Activated T-cell treated with anti-CD3 and anti-CD28 coated beads, Interleukin-2, amount 50 U/mL, for 48 hours (primary cell): Measurements from ENCODE around the gene CCNI2.

ENCODE experiments used
- DNase-seq, 2 experiments: peaks; one replicate each; pipeline ENCODE4 v3.0.0-alpha.2; 2020

Gene CCNI2

DNA sequence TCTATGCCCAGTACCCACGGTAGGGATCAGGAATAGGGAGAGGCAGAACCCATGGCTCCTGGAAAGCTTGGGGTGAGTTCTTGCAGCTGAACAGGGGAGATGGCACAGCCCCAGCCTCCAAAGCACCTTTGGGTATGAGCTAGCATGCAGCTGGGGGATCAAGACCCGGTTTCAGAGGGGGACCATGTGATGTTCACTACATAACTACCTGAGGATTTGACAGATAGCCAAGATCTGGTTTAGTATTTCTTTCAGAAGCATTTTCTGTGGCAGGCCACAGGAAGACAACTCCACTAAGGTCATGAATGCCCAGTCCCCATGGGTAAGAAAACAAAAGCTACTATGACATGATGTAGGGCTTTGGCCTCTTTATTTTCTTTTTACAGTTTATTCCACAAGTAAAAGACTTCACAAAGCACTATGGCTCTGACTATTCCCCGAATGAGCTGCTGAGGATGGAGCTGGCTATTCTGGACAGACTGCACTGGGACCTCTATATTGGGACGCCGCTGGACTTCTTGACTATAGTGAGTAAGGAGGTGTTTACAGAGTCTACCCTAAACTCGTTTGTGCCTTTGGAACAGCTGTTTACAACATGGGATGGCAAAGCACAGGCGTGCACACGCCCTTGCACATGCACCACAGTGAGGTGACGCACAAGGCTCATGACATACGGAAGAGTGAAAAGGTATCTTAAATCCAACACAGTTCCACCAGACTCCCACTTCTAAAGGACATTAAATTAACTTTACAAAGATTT is 3.4 kb downstream of the CCNI2 start:
- DNase-seq: peak in 1 of 2 experiments; percentile 15

DNA sequence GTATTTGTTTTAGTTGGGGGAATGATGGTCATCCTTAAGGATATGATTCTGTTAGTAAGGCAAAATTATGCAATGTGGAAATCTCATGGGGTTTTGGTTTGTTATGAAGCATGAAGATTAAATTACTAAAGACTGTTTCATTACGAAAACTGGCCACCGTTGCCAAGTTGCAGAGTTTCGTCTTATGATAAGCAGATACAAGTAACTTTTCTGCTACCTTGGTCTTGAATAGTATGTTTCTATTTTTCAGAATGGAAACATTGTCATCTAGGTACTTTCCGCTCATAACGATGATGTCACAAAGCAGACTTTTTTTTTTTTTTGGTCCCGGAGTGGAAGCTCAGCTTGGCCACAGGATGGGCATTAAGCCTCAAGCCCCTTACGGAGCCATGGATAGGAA is 4.2 kb downstream of the CCNI2 start:
- peak in 1 of 2 experiments; percentile 45 for DNase-seq

DNA sequence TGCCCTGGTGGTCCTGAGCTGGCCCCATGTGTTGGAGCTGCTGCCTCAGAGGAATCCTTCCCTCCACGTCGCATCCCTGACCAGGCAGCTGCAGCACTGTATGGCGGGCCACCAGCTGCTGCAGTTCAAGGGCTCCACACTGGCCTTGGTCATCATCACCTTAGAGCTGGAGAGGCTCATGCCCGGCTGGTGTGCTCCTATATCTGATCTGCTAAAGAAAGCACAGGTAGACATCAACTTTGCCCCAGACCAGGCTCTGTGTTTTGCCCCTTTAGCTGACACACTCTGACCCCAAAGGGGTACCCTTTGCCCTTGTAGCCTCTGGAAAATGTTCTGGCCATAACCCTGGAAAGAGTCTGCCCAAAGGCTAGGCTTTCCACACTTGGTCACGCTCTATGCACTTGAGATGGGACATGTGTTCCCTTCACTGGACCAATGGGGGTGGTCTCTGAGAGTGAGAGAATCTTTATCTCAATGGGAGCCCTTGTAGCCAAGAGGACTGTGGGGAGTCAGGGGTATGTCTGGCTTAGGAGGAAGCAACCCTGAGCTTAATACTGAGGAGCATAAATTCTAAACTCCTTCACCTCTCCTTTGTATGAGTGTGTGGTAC is 4.8 kb downstream of the CCNI2 start:
- peak in 1 of 2 experiments; percentile 26 for DNase-seq

DNA sequence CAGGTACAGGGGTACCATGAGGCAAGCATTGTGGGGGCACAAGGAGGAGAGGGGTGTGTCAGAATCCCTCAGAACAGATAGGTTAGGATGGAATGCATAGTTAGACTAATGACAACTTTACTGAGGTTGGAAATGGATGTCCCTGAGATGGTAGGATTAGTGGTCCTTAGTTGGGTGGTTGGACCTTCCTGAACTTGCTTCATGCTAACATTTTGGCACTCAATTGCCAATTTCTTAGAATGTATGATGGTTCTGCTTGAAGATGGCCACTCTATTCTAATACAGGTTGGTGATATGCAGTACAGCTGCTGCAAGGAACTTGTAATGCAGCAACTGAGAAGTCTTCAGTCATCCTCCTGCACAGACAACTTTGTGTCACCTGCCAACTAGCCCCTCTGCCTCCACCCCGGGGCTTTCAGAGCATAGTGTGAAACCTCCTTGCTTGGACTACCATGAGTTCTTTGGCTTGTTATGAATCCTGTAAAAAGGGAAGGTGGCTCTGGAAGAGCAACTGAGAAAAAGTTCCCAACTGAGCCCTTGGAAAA is 5.4 kb downstream of the CCNI2 start:
- peak in 1 of 2 experiments; percentile 13 for DNase-seq

DNA sequence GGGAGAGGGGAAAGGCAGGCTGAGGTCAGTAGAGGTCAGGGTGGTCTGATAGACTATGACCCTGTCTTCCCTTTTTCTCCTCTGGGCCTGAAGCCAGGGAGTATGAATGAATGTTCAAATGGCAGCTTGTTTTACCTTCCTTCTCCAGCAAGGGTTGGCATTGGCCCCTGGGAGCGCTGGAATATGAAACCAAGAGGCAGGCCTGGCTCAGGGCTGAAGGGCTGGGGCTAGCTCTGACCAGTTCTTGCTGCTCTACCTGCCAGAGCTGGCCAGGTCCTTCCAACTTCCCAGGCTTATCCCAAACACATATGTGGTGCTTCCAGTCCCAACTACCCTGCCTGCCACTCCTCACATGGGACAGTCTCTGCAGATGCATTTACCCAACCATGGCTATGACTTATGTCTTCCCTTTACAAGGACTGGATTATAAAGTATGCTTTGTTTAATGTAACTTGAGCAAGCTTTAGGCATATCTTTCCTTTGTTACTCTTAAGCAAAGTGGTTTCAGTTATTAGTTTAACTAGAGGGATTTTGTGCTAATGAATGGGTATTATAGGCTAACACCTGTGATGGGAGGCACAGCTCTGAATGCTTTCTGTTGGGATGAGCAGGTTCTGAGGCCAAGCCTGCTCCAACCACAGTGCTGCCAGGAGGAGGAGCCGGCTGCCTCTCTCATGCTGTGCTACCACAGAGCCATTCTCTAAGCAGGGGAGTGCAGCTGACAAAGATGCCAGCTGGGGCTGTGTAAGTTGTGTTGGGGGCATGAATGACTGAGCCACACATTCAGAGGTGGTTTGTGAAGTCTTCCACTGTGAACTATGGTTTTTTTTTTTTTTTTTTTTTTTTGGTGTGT is 6.1 kb downstream of the CCNI2 start:
- peak in 1 of 2 experiments; percentile 39 for DNase-seq

DNA sequence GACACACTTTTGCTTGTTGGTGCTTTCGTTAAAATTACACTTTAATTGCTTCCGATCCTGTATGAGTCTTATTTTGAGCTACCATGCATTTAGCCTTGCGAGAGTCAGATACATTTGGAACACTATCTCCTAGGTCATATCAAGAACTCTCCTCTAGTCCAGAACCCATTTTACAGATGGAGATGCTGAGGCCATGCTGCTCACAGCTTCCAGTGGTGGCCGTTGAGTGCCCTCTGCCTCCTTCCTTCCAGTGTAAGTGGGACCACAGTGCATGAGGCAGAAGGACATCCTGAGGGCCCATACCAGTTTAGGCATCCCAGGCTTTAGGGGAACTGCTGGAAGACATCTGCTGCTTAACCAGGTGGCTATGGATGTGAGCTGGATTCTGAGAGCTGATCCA is 6.9 kb downstream of the CCNI2 start:
- no peak for DNase-seq

DNA sequence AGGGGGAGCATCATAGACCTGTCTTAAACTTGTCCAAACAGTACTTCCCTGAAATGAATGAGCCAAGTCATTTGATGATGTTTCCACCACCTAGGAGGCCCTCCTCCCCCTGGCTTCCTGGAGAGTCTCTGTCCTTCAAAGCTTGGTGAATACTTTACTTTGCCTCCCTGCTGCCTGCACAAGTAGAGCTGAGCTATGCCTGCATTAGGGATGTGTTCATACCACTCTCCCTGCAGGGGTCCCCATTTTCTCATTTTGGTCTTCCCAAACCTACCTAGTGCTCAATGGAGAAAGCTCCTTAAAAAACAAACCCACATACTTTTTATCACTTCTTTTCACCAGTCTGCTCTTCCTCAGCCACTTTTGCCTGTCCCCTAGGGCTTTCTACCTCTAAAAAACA is 7.7 kb downstream of the CCNI2 start:
- peak in 1 of 2 experiments; percentile 17 for DNase-seq

DNA sequence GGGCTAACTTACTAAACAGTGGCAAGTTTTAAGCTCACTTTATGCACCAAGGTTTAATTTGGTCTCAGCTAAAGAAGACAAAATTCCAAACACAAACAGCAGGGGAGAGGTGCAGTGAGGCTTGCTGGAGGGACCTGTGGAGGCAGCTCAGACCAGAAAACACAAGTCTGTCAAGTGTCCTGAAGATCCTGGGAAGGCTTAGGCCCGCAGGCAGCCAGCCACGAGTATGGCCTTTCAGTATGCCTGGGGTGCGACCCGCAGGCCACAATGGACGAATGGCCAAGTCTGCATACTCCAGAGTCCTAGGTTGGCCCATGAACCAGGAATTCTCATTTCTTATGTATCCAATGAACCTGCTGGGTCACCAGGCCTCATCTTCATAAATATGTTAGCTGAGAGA is 9.3 kb downstream of the CCNI2 start:
- no peak for DNase-seq

DNA sequence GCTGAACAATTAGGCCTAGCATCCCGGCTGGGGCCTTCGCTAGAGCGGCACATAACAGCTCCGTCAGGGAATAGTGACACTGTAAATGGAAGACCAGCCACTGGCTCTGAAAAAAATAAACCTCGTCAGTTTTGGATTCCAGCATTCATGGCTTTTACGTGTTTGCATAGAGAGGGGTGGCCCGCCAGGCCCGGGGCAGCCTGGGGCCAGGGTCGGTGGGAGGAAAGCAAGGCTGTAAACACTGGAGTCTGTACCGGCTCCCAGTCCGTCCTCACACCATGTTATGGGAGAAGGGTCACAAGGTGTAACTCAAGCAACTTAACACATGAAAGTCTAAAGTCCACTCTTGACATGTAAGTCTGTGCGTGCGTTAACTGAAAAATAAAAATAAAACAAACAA is 11.2 kb downstream of the CCNI2 start:
- DNase-seq: no peak

DNA sequence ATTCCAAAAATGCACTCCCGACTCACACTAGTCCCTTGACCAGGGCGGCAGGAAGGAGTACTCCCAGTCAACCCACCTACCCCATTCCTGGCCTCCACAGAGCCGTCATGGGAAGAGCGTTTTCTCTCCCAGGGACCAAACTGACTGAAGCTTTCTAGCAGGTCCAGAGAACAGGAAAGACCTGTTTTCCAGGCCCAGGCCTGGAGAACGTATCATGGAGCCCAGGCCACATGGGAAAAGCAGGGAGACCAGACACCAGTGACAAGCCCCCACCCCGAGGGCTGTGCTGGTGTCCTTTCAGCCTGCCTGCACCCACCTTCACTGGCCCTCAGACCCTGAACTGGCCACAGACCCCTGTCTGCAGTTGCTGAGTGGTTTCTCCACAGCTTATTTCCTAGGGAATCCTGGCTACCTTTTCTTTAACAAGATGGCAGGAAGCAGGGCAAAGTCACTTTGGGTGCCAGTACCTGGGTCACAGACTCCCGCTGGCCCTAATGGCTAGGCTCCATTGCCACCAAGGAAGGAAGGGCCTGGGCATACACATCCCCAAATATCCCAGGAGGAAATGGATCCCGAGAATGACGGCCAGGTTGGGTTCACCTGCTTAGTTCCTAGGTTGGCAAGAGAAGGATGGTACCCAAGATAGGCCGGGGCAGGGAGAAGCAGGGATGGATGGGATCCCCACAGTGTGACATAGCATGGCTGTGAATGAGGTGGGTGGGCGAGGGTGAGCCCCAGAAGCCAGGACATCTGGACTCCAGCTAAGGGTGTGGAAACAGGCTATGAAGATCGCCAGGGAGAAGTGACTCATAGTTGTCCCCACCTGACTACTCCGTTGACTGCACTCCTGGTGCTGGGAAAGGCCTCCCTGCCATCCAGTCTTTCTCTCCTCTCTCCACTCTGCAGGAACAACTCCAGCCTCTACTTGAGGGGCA is 12.2 kb downstream of the CCNI2 start:
- peak; percentile 1 to 12 for DNase-seq

DNA sequence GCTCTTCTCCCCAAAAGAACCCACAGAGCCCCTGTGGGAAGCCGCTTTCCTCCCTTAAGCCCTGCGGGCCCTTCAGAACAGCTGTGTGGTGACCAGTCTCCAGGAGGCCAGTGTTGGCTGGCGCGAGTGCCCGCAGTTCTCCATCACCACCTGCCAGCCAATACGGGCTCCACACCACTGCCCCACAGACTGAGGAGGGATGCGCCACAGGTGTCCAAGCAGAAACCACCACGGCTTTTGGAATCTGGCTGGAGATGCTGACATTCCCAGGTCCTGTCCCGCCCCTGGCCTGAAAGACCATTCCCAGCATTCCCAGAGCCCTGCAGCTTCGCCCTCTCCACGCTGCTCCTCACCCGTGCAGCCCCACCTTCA is 12.8 kb downstream of the CCNI2 start:
- no peak for DNase-seq

DNA sequence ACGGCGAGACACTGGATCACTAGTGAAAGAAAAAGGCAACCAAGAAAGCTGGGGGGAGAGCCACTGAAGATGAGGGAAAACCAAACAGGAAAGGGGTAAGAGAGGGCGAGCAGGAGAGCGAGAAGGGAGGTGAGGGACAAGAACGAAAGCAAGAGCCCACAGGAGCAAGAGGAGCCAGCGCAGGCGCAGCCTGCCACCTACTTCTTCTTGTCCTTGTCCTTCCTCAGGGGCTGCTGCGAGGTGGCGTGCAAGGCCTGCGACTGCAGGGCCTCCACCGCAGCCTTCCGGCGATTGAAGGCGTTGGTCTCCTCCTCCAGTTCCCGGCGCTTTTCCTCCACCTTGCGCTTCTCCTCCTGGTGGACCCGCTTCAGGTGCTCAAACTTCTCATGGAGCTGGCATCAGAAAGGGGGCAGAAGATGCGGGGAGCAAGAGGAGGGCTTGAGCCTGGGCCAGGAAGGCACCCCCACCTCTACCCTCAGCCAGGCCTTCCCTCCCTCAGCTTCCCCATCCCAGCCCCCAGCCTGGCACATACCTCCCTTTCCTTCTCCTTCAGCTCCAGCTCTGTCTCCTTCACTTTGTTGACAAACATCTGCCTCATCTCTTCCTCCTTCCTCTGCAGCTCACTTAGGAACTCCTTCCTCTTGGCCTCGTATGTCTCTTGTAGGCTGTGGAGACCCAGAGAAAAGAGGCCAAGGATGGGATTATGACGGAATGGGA is 13.5 kb downstream of the CCNI2 start:
- DNase-seq: peak; percentile 1 to 8

DNA sequence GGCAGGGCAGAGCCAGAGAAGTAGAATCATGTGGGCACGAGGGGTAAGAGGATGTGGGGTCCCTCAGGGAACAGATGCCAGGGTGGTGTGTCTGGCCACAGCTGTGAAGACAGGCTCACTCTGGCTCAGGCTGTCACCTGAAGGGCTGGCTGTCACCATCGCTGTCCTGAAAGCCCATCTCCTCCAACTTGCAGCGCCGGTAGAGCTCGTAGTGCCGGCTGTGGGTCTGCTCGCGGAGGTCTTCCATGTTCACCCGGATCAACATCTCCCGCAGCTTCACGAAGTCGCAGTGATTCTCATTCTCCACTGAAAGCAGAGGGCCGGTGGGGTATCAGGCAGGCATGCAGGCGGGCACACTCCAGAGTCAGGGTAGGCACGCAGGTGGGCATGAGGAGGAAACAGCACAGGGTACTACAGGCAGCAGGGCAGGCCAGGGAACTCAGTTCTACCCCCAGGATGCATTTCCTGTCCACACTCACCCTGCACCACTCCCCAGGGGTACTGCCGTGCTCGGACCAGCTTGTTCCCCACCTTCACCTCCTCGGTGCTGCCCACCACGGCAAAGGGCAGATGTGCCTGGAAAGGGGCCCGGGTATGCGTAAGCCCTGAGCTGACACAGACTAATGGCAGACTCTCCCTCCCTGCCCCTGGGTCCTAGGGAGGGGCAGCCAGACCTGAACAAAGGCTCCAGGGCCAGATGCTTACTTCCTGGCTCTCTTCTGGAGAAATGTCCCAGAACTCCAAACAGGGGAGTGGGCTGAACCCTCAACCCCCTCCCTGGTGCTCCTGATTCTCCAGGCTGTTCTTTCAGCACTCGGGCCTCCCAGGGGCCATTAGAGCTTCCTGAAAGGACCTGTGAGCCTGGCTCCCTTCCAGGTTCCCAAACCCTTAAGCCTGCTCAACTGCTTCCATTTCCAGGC is 14.4 kb downstream of the CCNI2 start:
- DNase-seq: peak; percentile 14 to 15

DNA sequence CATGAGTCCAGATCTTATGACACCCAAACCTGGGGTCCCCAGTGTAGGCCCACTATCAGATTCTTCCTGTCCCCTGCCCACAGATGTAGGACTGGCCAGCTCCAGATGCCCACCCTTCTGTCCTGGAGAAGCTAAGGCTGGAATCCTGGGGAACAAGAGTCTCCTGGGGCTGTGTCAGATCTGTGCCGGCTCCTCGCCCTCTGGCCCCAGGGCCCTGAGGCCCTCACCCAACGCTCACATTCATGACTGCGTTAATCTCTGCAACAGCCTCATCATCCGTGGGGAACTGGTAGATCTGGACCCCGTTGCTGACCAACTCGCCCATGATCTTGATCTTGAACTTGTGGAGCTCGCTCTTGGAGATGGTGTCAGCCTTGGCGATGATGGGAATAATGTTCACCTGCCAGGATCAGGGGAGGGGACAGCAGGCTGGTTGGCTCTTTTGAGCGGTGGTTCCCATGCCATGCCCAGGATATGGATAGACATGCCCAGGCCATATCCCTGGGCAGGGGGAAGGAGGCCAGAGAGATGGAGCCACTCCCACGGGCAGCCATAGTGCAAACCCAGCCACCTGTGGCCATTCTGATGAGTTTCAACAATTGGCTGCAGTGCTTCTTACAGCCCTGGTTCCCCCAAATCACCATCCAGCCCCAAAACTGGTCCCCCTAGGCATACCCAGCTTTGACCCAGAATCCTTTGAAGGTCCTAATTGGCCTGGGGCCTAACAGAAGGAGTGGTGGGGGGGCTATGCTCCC is 15.2 kb downstream of the CCNI2 start:
- DNase-seq: peak; percentile 4 to 11

DNA sequence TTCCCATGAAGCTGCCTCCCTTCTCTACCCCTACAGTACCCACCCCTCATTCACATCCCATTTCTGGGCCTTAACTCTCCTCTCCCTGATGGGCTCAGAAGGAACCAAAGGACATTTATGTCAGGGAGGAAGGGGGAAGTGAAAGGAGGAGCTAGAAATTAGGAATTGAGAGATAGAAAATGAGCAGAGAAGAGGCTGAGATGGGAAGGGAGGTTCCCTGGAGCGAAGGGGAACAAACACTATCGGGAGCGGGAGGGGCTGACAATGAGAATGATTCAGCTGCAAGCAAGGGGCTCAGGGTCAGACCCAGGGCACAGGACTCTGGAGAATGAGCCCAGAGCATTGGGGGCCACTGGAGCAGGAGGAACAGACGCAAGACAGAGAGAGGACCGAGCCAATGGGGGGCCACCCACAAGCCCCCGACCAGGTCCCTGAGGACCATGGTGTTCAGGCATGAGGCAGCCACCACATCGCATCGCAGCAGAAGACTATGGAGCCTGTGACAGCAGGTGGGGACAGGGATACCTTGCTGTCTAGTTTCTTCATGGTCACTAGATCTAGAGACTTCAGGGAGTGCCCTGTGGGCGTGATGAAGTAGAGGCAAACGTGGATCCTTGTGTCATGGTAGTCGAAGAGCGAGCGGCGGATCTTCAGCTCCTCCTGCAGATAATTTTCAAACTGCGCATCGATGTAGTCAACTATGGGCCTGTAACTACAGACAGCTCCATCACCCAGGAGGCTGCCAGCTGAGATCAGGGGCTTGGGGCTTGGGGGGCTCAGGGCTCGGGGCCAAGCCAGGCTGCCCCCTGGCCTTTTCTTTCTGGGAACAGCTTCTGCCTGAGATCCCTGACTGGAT is 16.2 kb downstream of the CCNI2 start:
- DNase-seq: peak in 1 of 2 experiments; percentile 10

DNA sequence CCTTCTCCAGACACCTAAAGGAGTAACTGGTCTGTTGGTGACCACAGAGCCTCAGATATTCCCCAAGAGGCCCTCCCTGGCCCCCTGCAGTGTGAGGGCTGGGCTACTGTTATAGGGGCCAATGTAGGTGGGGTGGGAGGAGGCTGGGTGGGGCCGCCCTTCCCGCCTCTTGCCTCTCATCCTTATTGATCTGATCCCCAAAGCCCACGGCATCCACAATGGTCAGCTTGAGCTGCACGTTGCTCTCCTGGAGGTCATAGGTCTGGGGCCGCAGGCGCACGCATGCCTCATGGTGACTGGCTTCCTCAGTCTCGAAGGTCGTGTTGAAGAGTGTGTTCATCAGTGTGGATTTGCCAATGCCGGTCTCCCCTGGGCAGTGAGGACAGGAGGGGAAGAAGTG is 16.8 kb downstream of the CCNI2 start:
- peak in 1 of 2 experiments; percentile 11 for DNase-seq

DNA sequence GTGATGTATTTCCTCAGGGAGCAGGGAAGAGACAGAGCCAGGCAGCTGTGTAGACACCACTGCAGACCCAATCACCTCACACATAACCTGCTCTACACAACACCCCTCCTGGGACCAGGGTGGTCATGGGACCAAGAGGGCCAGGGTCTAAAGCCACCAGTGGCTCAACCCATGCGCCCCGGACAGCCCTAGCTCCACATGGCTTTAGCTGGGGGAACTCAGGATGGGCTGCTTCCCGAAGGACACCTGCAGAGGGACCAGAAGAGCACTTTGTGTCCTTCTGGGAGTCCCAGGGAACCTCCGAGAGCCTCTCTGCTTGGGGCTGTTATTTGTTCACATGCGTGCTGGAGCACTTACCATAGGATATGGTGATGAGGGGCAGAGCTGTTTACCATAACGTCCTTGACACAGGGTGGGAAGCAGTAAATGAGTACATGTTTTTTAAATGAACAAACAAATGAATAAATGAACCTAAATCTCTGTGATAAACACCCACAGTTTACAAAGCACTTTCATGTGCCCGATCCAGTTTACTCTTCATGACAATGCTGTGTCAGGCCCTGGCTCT is 17.5 kb downstream of the CCNI2 start:
- no peak for DNase-seq

DNA sequence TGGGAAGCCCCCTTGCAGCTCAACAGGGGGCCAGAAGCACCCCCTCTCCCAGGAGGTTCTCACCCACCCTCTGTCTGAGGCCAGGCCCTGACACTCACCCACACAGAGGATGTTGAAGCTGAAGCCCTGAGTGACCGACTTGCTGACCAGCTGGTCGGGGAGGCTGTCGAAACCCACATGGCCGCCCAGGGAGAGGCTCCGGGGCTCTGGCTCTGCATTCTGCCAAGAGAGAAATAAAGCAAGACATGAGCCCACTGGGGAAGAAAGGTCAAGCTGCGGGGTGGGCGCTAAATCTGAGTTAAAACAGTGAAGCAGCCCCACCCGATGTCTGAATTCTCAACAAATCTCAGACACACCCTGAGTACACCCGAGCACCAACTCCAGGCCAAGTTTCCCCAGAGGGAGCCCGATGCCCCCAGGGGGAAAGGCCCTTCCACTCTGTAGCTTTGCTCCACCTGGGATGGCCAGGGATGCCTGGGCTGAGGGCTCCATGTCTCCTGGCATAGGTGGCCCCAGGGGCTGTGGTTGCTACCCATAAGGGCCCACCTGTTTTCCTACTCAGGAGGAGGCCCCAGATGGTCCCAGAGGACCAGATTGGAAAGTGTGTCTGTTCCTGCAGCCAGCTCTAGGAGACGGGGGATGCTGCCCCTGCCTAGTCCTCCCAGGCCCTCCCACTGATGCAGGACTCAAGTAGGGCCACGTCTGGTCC is 18.2 kb downstream of the CCNI2 start:
- no peak for DNase-seq
